ENCODE results near the gene ELP5.

Gene ELP5

DNA sequence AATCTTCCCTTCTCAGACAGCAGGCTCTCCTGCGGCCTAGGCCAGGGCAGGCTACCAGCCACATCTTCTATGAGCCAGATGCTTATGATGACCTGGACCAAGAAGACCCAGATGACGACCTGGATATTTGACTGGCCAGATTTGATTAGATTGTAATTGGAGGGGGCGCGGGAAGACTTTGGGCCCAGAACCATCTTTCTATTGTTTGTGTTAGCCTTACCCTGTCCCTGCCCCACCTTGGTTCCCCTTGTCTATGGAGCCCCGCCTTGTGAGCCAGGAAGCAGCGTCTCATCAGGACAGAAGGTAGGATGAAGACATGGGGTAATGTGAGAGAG is 7.5 kb downstream of the ELP5 start:
- peak overlapping the region; percentile 99 for H3K27ac ChIP-seq
- TF ChIP-seq, protein P1, sequence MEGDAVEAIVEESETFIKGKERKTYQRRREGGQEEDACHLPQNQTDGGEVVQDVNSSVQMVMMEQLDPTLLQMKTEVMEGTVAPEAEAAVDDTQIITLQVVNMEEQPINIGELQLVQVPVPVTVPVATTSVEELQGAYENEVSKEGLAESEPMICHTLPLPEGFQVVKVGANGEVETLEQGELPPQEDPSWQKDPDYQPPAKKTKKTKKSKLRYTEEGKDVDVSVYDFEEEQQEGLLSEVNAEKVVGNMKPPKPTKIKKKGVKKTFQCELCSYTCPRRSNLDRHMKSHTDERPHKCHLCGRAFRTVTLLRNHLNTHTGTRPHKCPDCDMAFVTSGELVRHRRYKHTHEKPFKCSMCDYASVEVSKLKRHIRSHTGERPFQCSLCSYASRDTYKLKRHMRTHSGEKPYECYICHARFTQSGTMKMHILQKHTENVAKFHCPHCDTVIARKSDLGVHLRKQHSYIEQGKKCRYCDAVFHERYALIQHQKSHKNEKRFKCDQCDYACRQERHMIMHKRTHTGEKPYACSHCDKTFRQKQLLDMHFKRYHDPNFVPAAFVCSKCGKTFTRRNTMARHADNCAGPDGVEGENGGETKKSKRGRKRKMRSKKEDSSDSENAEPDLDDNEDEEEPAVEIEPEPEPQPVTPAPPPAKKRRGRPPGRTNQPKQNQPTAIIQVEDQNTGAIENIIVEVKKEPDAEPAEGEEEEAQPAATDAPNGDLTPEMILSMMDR (IDR thresholded peaks at IDR 0.05): no peak
- TF ChIP-seq ZFX (IDR thresholded peaks at IDR 0.05; ENCODE audit: borderline replicate concordance): no peak

GRCh38 chr17:7260151-7260550 is 8.1 kb downstream of the ELP5 start:
- H3K27ac ChIP-seq: peak overlapping the region; percentile 99
- TF ChIP-seq, protein P1 (IDR thresholded peaks at IDR 0.05): no peak
- no peak for TF ChIP-seq ZFX (IDR thresholded peaks at IDR 0.05; ENCODE audit: borderline replicate concordance)

DNA sequence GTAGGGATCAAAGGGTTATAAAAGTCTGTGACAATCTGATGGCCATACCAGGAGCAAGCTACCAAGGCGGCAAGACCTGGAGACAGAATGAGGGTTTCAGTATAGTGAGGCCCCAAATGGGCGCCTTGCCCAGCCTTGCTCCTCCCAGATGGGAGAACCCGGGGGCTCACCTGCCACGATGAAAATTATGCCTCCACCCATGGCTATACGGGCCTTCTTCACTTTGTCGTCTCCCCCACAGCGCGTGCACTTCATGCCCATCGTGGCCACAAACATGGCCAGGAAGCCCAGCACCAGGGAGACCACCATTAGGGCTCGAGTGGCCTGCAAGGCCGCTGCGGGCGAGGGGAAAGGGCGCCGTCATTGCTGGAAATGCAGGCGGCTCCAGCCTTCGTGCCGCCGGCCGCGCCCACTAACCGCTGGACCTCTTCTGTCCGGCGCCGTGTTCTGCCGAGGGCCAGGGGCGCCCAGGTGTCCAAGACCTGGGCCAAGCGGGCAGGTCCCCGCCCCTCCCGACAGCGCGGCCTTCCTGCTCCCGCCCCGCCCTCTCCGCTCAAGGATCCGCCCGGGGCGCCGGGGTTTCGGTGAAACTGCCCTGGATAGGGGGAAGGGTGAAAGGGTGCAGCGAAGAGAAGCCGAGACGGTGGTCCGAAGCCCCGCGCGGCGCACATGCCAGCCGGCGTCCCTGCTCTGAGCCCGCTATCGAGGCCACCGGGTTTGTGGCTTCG is 8.8 kb downstream of the ELP5 start:
- peak overlapping the region; percentile 99 for H3K27ac ChIP-seq
- TF ChIP-seq ZFX (IDR thresholded peaks at IDR 0.05; ENCODE audit: borderline replicate concordance): no peak
- TF ChIP-seq, protein P1 (IDR thresholded peaks at IDR 0.05): no peak

- peak overlapping the region; percentile 99 for H3K27ac ChIP-seq
- TF ChIP-seq, protein P1 (IDR thresholded peaks at IDR 0.05): no peak
- TF ChIP-seq ZFX (IDR thresholded peaks at IDR 0.05; ENCODE audit: borderline replicate concordance): no peak
Observed at GRCh38 chr17:7261379-7262191, 9.6 kb downstream of the ELP5 start.

DNA sequence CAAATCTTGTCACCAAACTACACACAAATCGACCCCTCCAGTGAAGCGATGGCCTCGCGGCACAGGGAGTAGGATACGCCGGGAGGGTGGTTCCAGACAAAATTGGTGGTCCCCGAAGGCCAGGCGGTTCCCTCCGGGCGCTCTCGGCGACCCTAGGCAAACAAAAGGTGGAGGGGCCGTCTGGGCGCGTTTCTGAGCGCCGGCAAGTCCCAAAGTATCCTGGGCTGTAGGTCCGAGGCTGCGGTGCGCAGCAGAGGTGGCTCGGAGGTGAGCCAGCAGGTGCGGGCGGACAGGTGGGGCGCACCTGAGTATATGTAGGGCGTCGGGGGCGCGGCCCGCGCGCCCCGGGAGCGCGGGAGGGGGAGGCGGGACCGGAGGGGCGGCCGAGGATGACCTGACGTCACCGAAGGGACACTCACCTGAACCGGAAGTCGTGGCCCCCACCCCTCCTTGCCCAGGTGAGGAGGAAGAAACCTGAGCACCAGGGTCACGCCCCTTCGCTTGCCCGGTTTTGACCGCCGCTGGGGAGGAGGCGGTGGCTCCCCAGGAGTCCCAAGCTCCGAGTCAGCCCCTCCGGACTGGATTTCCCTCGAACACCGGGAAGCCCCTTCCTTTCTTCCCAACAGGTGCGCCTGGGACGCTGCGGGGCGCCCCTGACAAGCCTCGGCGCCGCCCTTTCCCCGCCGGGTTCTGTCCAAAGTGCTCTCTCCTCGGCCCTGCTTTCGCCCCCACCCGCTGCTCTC is 10.3 kb downstream of the ELP5 start, which contains the start of gene CLDN7:
CLDN7 (minus strand) TSS at position 287 of the 743 bp plus-strand sequence. CDS start 435 bp downstream, outside the sequence.
- peak within 1 kb of the TSS; percentile 99 for H3K27ac ChIP-seq
- TF ChIP-seq, protein P1 (IDR thresholded peaks at IDR 0.05): peak; percentile 47
- no peak for TF ChIP-seq ZFX (IDR thresholded peaks at IDR 0.05; ENCODE audit: borderline replicate concordance)

GRCh38 chr17:7262935-7263800 is 11.2 kb downstream of the ELP5 start:
- H3K27ac ChIP-seq: peak overlapping the region; percentile 99
- TF ChIP-seq, protein P1 (IDR thresholded peaks at IDR 0.05): no peak
- TF ChIP-seq ZFX (IDR thresholded peaks at IDR 0.05; ENCODE audit: borderline replicate concordance): no peak

Data from 22Rv1 (cell line).